T-cell (primary cell): Measurements from ENCODE around the gene DIS3L. TPM values are rescaled to one million over a fixed set of nuclear protein-coding genes. Genes with fewer than 3 reads are reported as not detected.
"Not testable (repeated sequence)": the region's sequence is repeated elsewhere in the genome, so short reads cannot be mapped to it uniquely, and the experiment has no call there.

Experiments
- ATAC-seq, 4 experiments: fragments of 200-7000 bp in 3 of 4; fragments of 150-1000 bp in 1 of 4; cut with Tn5 transposase; replicated peaks in 1 of 4; 1 replicate in 3 of 4; 2 replicates in 1 of 4; pipeline ENCODE4 v1.10.0; 2021; ENCODE audit warnings: moderate library complexity in 3 of 4, mild to moderate bottlenecking in 2 of 4, moderate number of reproducible peaks in 1 of 4
- CTCF ChIA-PET, 2 donors: fragments of 300-600 bp; sonication (Branson Sonifier 250); formaldehyde crosslinking; loops; one replicate each; lab custom pipeline; 2022; ENCODE audit warnings: antibody characterized with exemption in 2 of 2; lab: Charles Lee
- POLR2A ChIA-PET, 2 donors: fragments of 300-600 bp; sonication (Branson Sonifier 250); formaldehyde crosslinking; loops; one replicate each; lab custom pipeline; 2022; ENCODE audit warnings: antibody characterized with exemption in 2 of 2; lab: Charles Lee
- DNase-seq, 35 experiments: peaks; one replicate each; pipeline versions ENCODE4 v3.0.0 to v3.0.0-alpha.2; 2013 to 2023
- H3K27ac ChIP-seq: one replicate; pipeline ENCODE4 v1.5.1; 2013; ENCODE audit warnings: low read length
- H3K27me3 ChIP-seq, 2 experiments: replicated peaks in 1 of 2; 1 replicate in 1 of 2; 2 replicates in 1 of 2; pipeline versions ENCODE4 v1.6.1 to v1.7.0; 2013; ENCODE audit warnings: low read length in 1 of 2, mixed read lengths in 1 of 2; ENCODE audit not compliant: control insufficient read depth in 2 of 2, insufficient read depth in 2 of 2; ENCODE audit errors: extremely low read depth in 1 of 2
- H3K36me3 ChIP-seq, 2 donors: 1 replicate in 1 of 2; 2 replicates in 1 of 2; pipeline versions ENCODE4 v1.6.1 to v1.7.0; 2013; ENCODE audit warnings: low read length in 1 of 2; ENCODE audit not compliant: control insufficient read depth in 2 of 2, insufficient read depth in 1 of 2; ENCODE audit errors: extremely low read depth in 1 of 2
- H3K4me1 ChIP-seq, 2 experiments: 1 replicate in 1 of 2; 2 replicates in 1 of 2; pipeline versions ENCODE4 v1.6.1 to v1.7.0; 2013; ENCODE audit warnings: low read length in 2 of 2, mixed read lengths in 1 of 2; ENCODE audit not compliant: insufficient read depth in 2 of 2, control insufficient read depth in 1 of 2; ENCODE audit errors: extremely low read depth in 1 of 2
- H3K4me3 ChIP-seq, 2 donors: 1 replicate in 1 of 2; 2 replicates in 1 of 2; pipeline versions ENCODE4 v1.5.1 to v1.7.0; 2013; ENCODE audit warnings: mild to moderate bottlenecking in 2 of 2, low read length in 1 of 2, moderate library complexity in 1 of 2; ENCODE audit not compliant: control insufficient read depth in 1 of 2; ENCODE audit errors: extremely low read depth in 1 of 2
- H3K9me3 ChIP-seq: 2 replicates; pipeline ENCODE4 v1.7.0; 2013
- H3K27ac Mint-ChIP-seq, 2 donors: one replicate each; pipeline ENCODE4 v1.8.0; 2020 to 2021; ENCODE audit warnings: mild to moderate bottlenecking in 2 of 2, mixed read lengths in 2 of 2
- H3K27me3 Mint-ChIP-seq, 2 donors: one replicate each; pipeline ENCODE4 v1.8.0; 2021 to 2022; ENCODE audit warnings: mixed read lengths in 2 of 2
- H3K36me3 Mint-ChIP-seq: one replicate; pipeline ENCODE4 v1.8.0; 2021; ENCODE audit warnings: mixed read lengths
- H3K4me1 Mint-ChIP-seq, 3 donors: one replicate each; pipeline ENCODE4 v1.8.0; 2020 to 2022; ENCODE audit warnings: mixed read lengths in 3 of 3, mild to moderate bottlenecking in 1 of 3
- H3K4me3 Mint-ChIP-seq, 3 donors: one replicate each; pipeline ENCODE4 v1.8.0; 2020 to 2022; ENCODE audit warnings: mild to moderate bottlenecking in 3 of 3, mixed read lengths in 3 of 3, moderate library complexity in 3 of 3
- H3K9me3 Mint-ChIP-seq, 3 donors: one replicate each; pipeline ENCODE4 v1.8.0; 2020 to 2022; ENCODE audit warnings: mixed read lengths in 3 of 3
- WGBS: methylation state at CpG from one replicate; pipeline ENCODE4 v1.1.5; 2013; ENCODE audit warnings: missing lambda C conversion rate; ENCODE audit not compliant: insufficient coverage; 5-methylcytosine and 5-hydroxymethylcytosine counted together
- total RNA-seq, 35 experiments: library from RNA in 6 of 35; stranded (reverse) in 6 of 35; fragments of 120-200 nt in 1 of 35; gene quantifications; one replicate each; pipeline versions ENCODE4 v1.2.1 to v1.2.4 and lab custom pipeline; 2013 to 2026

Gene DIS3L
- total RNA-seq, result 10 to 100 TPM; 29.9 to 36.9 (median 30.2) TPM
- 41.9 TPM for total RNA-seq (2013)
- 15.2 to 80.1 (median 48.7) reads per million in 29 experiments for total RNA-seq (lab: John Stamatoyannopoulos, UW)

DNA sequence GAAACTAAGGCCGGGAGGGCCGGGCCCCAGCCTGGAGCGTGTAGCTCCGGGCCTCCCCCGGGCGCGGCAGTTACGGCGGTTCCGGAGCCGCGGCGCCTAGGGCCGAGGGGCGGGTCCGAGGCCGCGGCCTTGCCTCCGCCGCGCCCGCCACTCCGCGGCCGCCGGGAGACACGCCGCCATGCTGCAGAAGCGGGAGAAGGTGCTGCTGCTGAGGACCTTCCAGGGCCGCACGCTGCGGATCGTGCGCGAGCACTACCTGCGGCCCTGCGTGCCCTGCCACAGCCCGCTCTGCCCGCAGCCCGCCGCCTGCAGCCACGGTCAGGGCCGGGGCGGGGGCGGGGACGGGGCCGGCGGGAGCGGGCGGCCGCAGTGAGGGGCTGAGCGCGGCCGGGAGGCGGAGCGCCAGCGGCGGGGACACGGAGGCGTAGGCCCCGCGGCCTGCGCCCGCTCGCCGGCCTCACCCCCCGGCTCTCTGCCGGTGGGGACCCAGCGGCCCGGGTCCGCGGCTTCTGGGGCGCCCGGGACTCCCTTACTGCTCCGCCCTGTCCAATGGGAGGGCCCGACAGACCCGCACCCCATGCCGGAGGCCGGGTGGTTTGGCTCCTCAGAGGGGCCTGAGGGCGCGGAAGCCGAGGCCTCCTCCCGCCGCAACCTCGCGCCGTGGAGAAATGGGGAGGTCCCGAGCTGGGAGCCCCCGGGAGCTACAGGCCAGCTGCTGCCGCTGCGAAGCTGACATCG, at the start of gene DIS3L:
TSS of gene DIS3L (plus strand) at position 150 of the 738 bp plus-strand sequence. CDS start at position 179, 29 bp downstream.
- peak; percentile 27 to 80 (median 54) for DNase-seq
- peaks cover 18 to 33% of the 10 kb centered on the region in 2 experiments for H3K4me1 ChIP-seq
- Mint-ChIP-seq H3K4me1 (peaks cover 37 to 53% (median 53%) of the 10 kb centered on the region in 3 donors), H3K4me3 (peak within 1 kb of the TSS; percentile 82 to 91 (median 88)), H3K27me3 (no peaks in the 10 kb centered on the region), H3K27ac (peak within 1 kb of the TSS; percentile 92 to 96), H3K9me3 (no peaks in the 10 kb centered on the region), H3K36me3 (peaks cover 4% of the 10 kb centered on the region)
- ChIA-PET CTCF (interaction anchor here in 1 of 2 donors (0.9 to 2.1 kb wide), 2 partner anchors 10 to 205 kb away, joined by 3 to 13 read pairs; partner anchors contain the start of gene SNAPC5), POLR2A (interaction anchor here in 1 of 2 donors (1.2 kb wide), 1 partner anchor 94 kb away, joined by 3 read pairs; no protein-coding TSS in a partner anchor)
- H3K27me3 ChIP-seq, result no peaks in the 10 kb centered on the region
- H3K4me3 ChIP-seq, result peak within 1 kb of the TSS; percentile 68 to 85
- peaks cover 0 to 7% of the 10 kb centered on the region in 2 donors for H3K36me3 ChIP-seq
- peak within 1 kb of the TSS; percentile 91 for H3K27ac ChIP-seq
- under 1% methylated on average over 92 of the region's 92 CpGs for WGBS
- peak; percentile 81 to 84 (median 82) for ATAC-seq
- no peaks in the 10 kb centered on the region for H3K9me3 ChIP-seq

DNA sequence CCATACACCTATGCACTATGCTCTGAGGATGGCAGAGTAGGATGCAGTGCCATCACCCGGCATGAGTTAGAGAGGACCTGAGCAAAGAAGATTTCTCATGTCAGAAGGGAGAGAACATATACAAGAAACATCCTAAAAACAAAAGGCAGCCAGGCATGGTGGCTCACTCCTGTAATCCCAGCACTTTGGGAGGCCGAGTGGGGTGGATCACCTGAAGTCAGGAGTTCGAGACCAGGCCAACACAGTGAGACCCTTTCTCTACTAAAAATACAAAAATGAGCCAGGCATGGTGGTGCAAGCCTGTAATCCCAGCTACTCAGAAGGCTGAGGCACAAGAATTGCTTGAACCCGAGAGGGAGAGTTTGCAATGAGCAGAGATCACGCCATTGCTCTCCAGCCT, 47.5 kb upstream of the DIS3L start:
- H3K4me1 Mint-ChIP-seq, H3K27ac Mint-ChIP-seq, ATAC-seq, H3K9me3 Mint-ChIP-seq, H3K4me3 Mint-ChIP-seq, H3K4me3 ChIP-seq, H3K9me3 ChIP-seq, CTCF ChIA-PET, DNase-seq, H3K27ac ChIP-seq, H3K36me3 ChIP-seq, H3K36me3 Mint-ChIP-seq, POLR2A ChIA-PET, H3K4me1 ChIP-seq: not testable (repeated sequence)
- WGBS, result 71% methylated on average over 2 of the region's 5 CpGs
- H3K27me3 ChIP-seq, result peaks cover 0 to 26% of the 10 kb centered on the region in 2 experiments
- H3K27me3 Mint-ChIP-seq, result peaks cover 22 to 49% of the 10 kb centered on the region in 2 donors

DNA sequence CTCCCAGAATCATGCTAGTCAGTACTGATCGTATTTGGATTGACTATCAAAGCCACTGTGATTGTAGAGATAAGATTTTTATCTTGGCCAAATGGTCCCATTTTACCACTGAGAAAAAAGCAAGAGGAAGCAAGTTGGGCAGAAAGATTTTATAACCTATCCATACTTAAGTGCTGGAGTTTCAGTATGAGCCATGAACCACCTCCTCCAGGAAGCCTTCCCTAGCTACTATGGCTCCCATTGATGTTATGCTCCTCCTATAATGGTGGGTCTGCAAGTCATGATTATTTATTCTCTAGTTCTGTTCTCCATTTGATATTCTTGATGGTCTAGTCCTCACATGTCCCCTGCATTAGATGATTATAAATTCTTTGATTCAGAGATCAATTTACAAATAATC, 46.4 kb upstream of the DIS3L start:
- Mint-ChIP-seq H3K27me3 (peaks cover 26 to 59% of the 10 kb centered on the region in 2 donors), H3K36me3 (no peaks in the 10 kb centered on the region), H3K4me3 (no peak overlapping the region), H3K9me3 (no peaks in the 10 kb centered on the region), H3K27ac (no peak overlapping the region), H3K4me1 (peaks cover 0 to 9% (median 8%) of the 10 kb centered on the region in 3 donors)
- H3K36me3 ChIP-seq, result no peaks in the 10 kb centered on the region
- CTCF ChIA-PET, result no interaction called here
- no peak for ATAC-seq
- POLR2A ChIA-PET, result no interaction called here
- DNase-seq, result no peak
- WGBS, result no CpG with 5 or more reads among the region's 1 CpG
- no peak overlapping the region for H3K27ac ChIP-seq
- H3K4me3 ChIP-seq, result no peak overlapping the region
- peaks cover 10 to 28% of the 10 kb centered on the region in 2 experiments for H3K27me3 ChIP-seq
- H3K9me3 ChIP-seq, result no peaks in the 10 kb centered on the region
- H3K4me1 ChIP-seq, result peaks cover 0 to 7% of the 10 kb centered on the region in 2 experiments

DNA sequence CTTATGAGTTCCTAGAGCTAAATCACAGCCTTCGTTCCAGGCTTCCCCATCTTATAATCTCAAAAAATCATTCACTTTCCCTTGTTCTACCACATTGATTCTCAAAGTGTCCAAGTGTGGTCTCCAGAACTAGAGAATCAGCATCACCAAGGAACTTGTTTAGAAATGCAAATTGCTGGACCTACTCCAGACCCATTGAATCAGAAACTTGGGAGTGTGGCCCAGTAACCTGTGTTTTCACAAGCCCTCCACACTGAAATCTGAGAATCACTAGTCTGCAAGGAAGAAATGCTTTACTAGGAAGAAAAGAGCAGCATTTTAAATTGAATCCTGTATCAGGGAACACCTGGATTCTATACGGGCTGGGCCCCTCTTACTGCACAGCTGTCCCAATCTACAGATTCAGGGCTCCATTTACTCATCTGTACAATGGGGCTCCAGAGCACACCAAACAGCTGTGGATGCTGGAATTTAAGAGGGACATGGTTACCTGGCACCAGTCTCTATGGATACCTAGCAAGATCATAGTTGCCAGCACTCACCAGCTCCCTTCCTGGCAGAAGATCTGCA, 43.7 kb upstream of the DIS3L start:
- Mint-ChIP-seq H3K27ac (no peak overlapping the region), H3K27me3 (peaks cover 32 to 60% of the 10 kb centered on the region in 2 donors), H3K4me3 (no peak overlapping the region), H3K4me1 (peaks cover 10 to 22% (median 18%) of the 10 kb centered on the region in 3 donors), H3K36me3 (no peaks in the 10 kb centered on the region), H3K9me3 (no peaks in the 10 kb centered on the region)
- ChIA-PET POLR2A (no interaction called here), CTCF (no interaction called here)
- Histone ChIP-seq H3K27ac (no peak overlapping the region), H3K36me3 (no peaks in the 10 kb centered on the region), H3K4me3 (no peak overlapping the region), H3K4me1 (peaks cover 6 to 33% of the 10 kb centered on the region in 2 experiments), H3K27me3 (peaks cover 13 to 52% of the 10 kb centered on the region in 2 experiments), H3K9me3 (no peaks in the 10 kb centered on the region)
- ATAC-seq (no peak), DNase-seq (no peak)
- 83% methylated on average over 1 of the region's 2 CpGs for WGBS

DNA sequence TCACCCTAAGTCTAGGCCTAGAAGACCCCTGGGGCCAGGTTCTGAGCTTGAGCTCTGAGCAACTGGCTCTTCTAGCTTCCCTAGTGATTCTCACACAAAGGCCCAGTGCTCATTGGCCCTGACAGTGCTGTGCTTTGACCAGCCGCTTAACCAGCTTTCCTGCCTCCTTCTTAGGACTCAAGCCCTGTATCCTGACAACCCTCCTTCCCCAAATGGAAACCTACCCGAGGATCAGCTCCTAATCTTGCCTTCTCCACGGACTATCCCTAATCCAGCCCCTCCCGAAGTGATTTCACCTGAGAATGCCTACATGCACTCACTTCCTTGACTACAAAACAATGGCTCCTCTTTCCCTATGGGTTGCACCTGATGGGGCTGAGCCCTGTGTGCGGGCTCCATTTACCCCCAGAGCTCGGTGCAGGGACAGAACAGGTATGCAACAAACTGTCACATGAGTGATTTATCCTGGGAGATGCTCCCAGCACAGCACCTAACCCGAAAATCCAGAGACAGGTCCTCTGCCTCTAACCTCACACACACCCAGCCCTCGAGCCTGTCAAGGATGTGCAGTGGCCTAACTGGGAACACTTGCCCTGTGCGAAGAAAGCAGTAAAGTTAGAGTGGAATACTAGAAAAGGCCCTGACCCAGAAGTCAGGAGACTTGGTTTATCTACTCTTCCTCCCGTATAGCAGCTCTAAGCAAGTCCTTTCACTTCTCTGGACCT, 42.1 kb upstream of the DIS3L start:
- Histone ChIP-seq H3K4me1 (peaks cover 6 to 34% of the 10 kb centered on the region in 2 experiments), H3K9me3 (no peaks in the 10 kb centered on the region), H3K36me3 (no peaks in the 10 kb centered on the region), H3K4me3 (peak overlapping the region in 1 of 2 donors; percentile 58), H3K27ac (no peak overlapping the region), H3K27me3 (peaks cover 20 to 61% of the 10 kb centered on the region in 2 experiments)
- DNase-seq (no peak), ATAC-seq (no peak)
- ChIA-PET POLR2A (no interaction called here), CTCF (no interaction called here)
- Mint-ChIP-seq H3K27me3 (peaks cover 38 to 67% of the 10 kb centered on the region in 2 donors), H3K4me1 (peaks cover 10 to 27% (median 20%) of the 10 kb centered on the region in 3 donors), H3K9me3 (no peaks in the 10 kb centered on the region), H3K27ac (peak overlapping the region in 1 of 2 donors; percentile 51), H3K4me3 (peak overlapping the region; percentile 54 to 79 (median 58)), H3K36me3 (no peaks in the 10 kb centered on the region)
- 85% methylated on average over 6 of the region's 10 CpGs for WGBS
